ENCODE data around the gene PRKCB. TPM values are rescaled to one million over a fixed set of nuclear protein-coding genes. Genes with fewer than 3 reads are reported as not detected.

The PRKCB gene
- polyA plus RNA-seq, 3 donors, result 57.4 to 87.4 (median 75.5) TPM

- no peaks in the 10 kb centered on the region for H3K9me3 ChIP-seq (replicated peaks in 1 of 2; ENCODE audit: control insufficient read depth in 1 of 2, insufficient read depth in 1 of 2, low read length in 2 of 2)
- H3K79me2 ChIP-seq (ENCODE audit: insufficient read depth, low read length), result peaks cover 33% of the 10 kb centered on the region
- Mint-ChIP-seq H3K27me3 (ENCODE audit: low read depth in 3 of 3) (peaks cover 0 to 4% (median 0%) of the 10 kb centered on the region in 3 donors), H3K4me1 (no peaks in the 10 kb centered on the region), H3K27ac (no peak overlapping the region), H3K36me3 (peaks cover 34 to 54% of the 10 kb centered on the region in 2 donors), H3K4me3 (no peak overlapping the region), H3K9me3 (peaks cover 0 to 3% (median 0%) of the 10 kb centered on the region in 7 donors)
- H3K4me2 ChIP-seq (replicated peaks; ENCODE audit: extremely low read depth, low read length, poor library complexity, severe bottlenecking), result no peak overlapping the region
- no CpG with 5 or more reads among the region's 2 CpGs for whole genome bisulfite sequencing (ENCODE audit: insufficient coverage)
- H3K36me3 ChIP-seq (replicated peaks in 1 of 2; ENCODE audit: control insufficient read depth in 1 of 2, insufficient read depth in 2 of 2, low read length in 2 of 2), result peaks cover 26 to 48% of the 10 kb centered on the region in 2 donors
- H3K9ac ChIP-seq (ENCODE audit: insufficient read depth, low read length, poor library complexity, severe bottlenecking), result no peak overlapping the region
- H3K27me3 ChIP-seq (ENCODE audit: control insufficient read depth in 2 of 2, insufficient read depth in 2 of 2, low read length in 2 of 2), result no peaks in the 10 kb centered on the region
- no peak for DNase-seq
- no peak overlapping the region for H3K27ac ChIP-seq (ENCODE audit: low read depth in 1 of 2, low read length in 2 of 2)
- intact Hi-C loops (cut with micrococcal nuclease), result no loop called here
- TF ChIP-seq CTCF (IDR thresholded peaks at IDR 0.05), result no peak
- H3K4me3 ChIP-seq (replicated peaks in 1 of 3; ENCODE audit: low read depth in 2 of 3, low read length in 3 of 3), result no peak overlapping the region
- H4K20me1 ChIP-seq (ENCODE audit: insufficient read depth, low read length), result peaks cover 97% of the 10 kb centered on the region
- no peaks in the 10 kb centered on the region for H3K4me1 ChIP-seq (ENCODE audit: control insufficient read depth in 1 of 2, insufficient read depth in 2 of 2, low read length in 2 of 2)
- no peak overlapping the region for H2AFZ ChIP-seq (ENCODE audit: insufficient read depth, low read depth, low read length, poor library complexity, severe bottlenecking)
Observed at GRCh38 chr16:23986455-23986854, 150.7 kb downstream of the PRKCB start.

GRCh38 chr16:23987443-23987842 is 151.7 kb downstream of the PRKCB start:
- no peak overlapping the region for H2AFZ ChIP-seq (ENCODE audit: insufficient read depth, low read depth, low read length, poor library complexity, severe bottlenecking)
- WGBS (ENCODE audit: insufficient coverage), result no CpG with 5 or more reads among the region's 2 CpGs
- no peaks in the 10 kb centered on the region for H3K4me1 ChIP-seq (ENCODE audit: control insufficient read depth in 1 of 2, insufficient read depth in 2 of 2, low read length in 2 of 2)
- peaks cover 26 to 57% of the 10 kb centered on the region in 2 donors for H3K36me3 ChIP-seq (replicated peaks in 1 of 2; ENCODE audit: control insufficient read depth in 1 of 2, insufficient read depth in 2 of 2, low read length in 2 of 2)
- Mint-ChIP-seq H3K27me3 (ENCODE audit: low read depth in 3 of 3) (peaks cover 0 to 2% (median 0%) of the 10 kb centered on the region in 3 donors), H3K36me3 (peaks cover 36 to 60% of the 10 kb centered on the region in 2 donors), H3K4me3 (no peak overlapping the region), H3K9me3 (peaks cover 0 to 3% (median 0%) of the 10 kb centered on the region in 7 donors), H3K4me1 (no peaks in the 10 kb centered on the region), H3K27ac (no peak overlapping the region)
- no peak for TF ChIP-seq CTCF (IDR thresholded peaks at IDR 0.05)
- H3K27ac ChIP-seq (ENCODE audit: low read depth in 1 of 2, low read length in 2 of 2), result no peak overlapping the region
- intact Hi-C loops (cut with micrococcal nuclease), result no loop called here
- H4K20me1 ChIP-seq (ENCODE audit: insufficient read depth, low read length), result peaks cover 97% of the 10 kb centered on the region
- peaks cover 33% of the 10 kb centered on the region for H3K79me2 ChIP-seq (ENCODE audit: insufficient read depth, low read length)
- no peaks in the 10 kb centered on the region for H3K9me3 ChIP-seq (replicated peaks in 1 of 2; ENCODE audit: control insufficient read depth in 1 of 2, insufficient read depth in 1 of 2, low read length in 2 of 2)
- no peaks in the 10 kb centered on the region for H3K27me3 ChIP-seq (ENCODE audit: control insufficient read depth in 2 of 2, insufficient read depth in 2 of 2, low read length in 2 of 2)
- H3K9ac ChIP-seq (ENCODE audit: insufficient read depth, low read length, poor library complexity, severe bottlenecking), result no peak overlapping the region
- H3K4me3 ChIP-seq (replicated peaks in 1 of 3; ENCODE audit: low read depth in 2 of 3, low read length in 3 of 3), result no peak overlapping the region
- no peak overlapping the region for H3K4me2 ChIP-seq (replicated peaks; ENCODE audit: extremely low read depth, low read length, poor library complexity, severe bottlenecking)
- no peak for DNase-seq

Measured in CD14-positive monocyte (primary cell).